Activated CD8-positive, alpha-beta T cell treated with anti-CD3 and anti-CD28 coated beads, Interleukin-2, amount 10 ng/mL, durations not matched to agents 7 days and 5 days (primary cell): Measurements from ENCODE around the gene CHD9. TPM values are rescaled to one million over a fixed set of nuclear protein-coding genes. Genes with fewer than 3 reads are reported as not detected.
"Not testable (repeated sequence)": the region's sequence is repeated elsewhere in the genome, so short reads cannot be mapped to it uniquely, and the experiment has no call there.

Experiments used
- ATAC-seq: fragments of 150-1000 bp; cut with Tn5 transposase; one replicate; pipeline ENCODE4 v1.10.0; 2021; ENCODE audit warnings: moderate library complexity
- CTCF ChIA-PET: fragments of 350-600 bp; sonication (Branson Sonifier 250); formaldehyde crosslinking; loops from one replicate; lab custom pipeline; 2021; ENCODE audit warnings: antibody characterized with exemption; lab: Charles Lee
- POLR2A ChIA-PET: fragments of 350-600 bp; sonication (Branson Sonifier 250); formaldehyde crosslinking; loops from one replicate; lab custom pipeline; 2021; ENCODE audit warnings: antibody characterized with exemption; lab: Charles Lee
- DNase-seq: peaks from one replicate; pipeline ENCODE4 v3.0.0-alpha.2; 2020
- H3K27ac Mint-ChIP-seq: one replicate; pipeline ENCODE4 v1.8.0; 2021; ENCODE audit warnings: mild to moderate bottlenecking, mixed read lengths
- H3K27me3 Mint-ChIP-seq: one replicate; pipeline ENCODE4 v1.8.0; 2021; ENCODE audit warnings: low read depth, mixed read lengths
- H3K36me3 Mint-ChIP-seq: one replicate; pipeline ENCODE4 v1.8.0; 2021; ENCODE audit warnings: low read depth, mixed read lengths
- H3K4me1 Mint-ChIP-seq: one replicate; pipeline ENCODE4 v1.8.0; 2021; ENCODE audit warnings: low read depth, mixed read lengths
- H3K4me3 Mint-ChIP-seq: one replicate; pipeline ENCODE4 v1.8.0; 2021; ENCODE audit warnings: mild to moderate bottlenecking, mixed read lengths
- H3K9me3 Mint-ChIP-seq: one replicate; pipeline ENCODE4 v1.8.0; 2022; ENCODE audit warnings: mixed read lengths; ENCODE audit not compliant: insufficient read depth
- total RNA-seq, 2 experiments: library from RNA; stranded (reverse); gene quantifications; one replicate each; pipeline ENCODE4 v1.2.3, GENCODE V29; 2021

The CHD9 gene
- total RNA-seq, 2 experiments from 2014 or later: 23.5 to 32.1 TPM

- Mint-ChIP-seq H3K9me3 (no peaks in the 10 kb centered on the region), H3K27ac (no peak overlapping the region), H3K4me3 (no peak overlapping the region), H3K36me3 (peaks cover 20% of the 10 kb centered on the region), H3K27me3 (no peaks in the 10 kb centered on the region), H3K4me1 (no peaks in the 10 kb centered on the region)
- DNase-seq: no peak
- ChIA-PET POLR2A (no interaction called here), CTCF (no interaction called here)
- no peak for ATAC-seq
Observed at GRCh38 chr16:53153130-53153529, 98.3 kb downstream of the CHD9 start.

- Mint-ChIP-seq H3K27me3 (no peaks in the 10 kb centered on the region), H3K27ac (no peak overlapping the region), H3K4me1 (no peaks in the 10 kb centered on the region), H3K9me3 (no peaks in the 10 kb centered on the region), H3K36me3 (peaks cover 17% of the 10 kb centered on the region), H3K4me3 (no peak overlapping the region)
- no peak for DNase-seq
- ChIA-PET CTCF (interaction anchor here (0.8 to 2.1 kb wide), 2 partner anchors 99 to 356 kb away, joined by 3 to 11 read pairs; partner anchors contain the start of gene CHD9), POLR2A (no interaction called here)
- no peak for ATAC-seq
Observed at GRCh38 chr16:53154513-53154912, 99.7 kb downstream of the CHD9 start.

GRCh38 chr16:53156516-53156915, 101.7 kb downstream of the CHD9 start:
- DNase-seq (no peak), ATAC-seq (no peak)
- ChIA-PET POLR2A (no interaction called here), CTCF (interaction anchor here (0.6 kb wide), 1 partner anchor 102 kb away, joined by 3 read pairs; the partner anchor contains the start of gene CHD9)
- Mint-ChIP-seq H3K4me3 (no peak overlapping the region), H3K27ac (no peak overlapping the region), H3K4me1 (no peaks in the 10 kb centered on the region), H3K27me3 (no peaks in the 10 kb centered on the region), H3K36me3 (peaks cover 17% of the 10 kb centered on the region), H3K9me3 (no peaks in the 10 kb centered on the region)

- peaks cover 17% of the 10 kb centered on the region for H3K36me3 Mint-ChIP-seq
- H3K4me3 Mint-ChIP-seq: no peak overlapping the region
- DNase-seq (peak; percentile 48), ATAC-seq (peak; percentile 80)
- no peak overlapping the region for H3K27ac Mint-ChIP-seq
- H3K4me1 Mint-ChIP-seq: no peaks in the 10 kb centered on the region
- no peaks in the 10 kb centered on the region for H3K27me3 Mint-ChIP-seq
- ChIA-PET CTCF (interaction anchor here (0.6 to 2.2 kb wide), 12 partner anchors 8 to 104 kb away, joined by 3 to 16 read pairs (median 4); partner anchors contain the start of gene CHD9), POLR2A (no interaction called here)
- no peaks in the 10 kb centered on the region for H3K9me3 Mint-ChIP-seq
Observed at GRCh38 chr16:53159781-53160436, 105.1 kb downstream of the CHD9 start.

- no peak overlapping the region for H3K4me3 Mint-ChIP-seq
- POLR2A ChIA-PET: no interaction called here
- no peaks in the 10 kb centered on the region for H3K27me3 Mint-ChIP-seq
- no peak overlapping the region for H3K27ac Mint-ChIP-seq
- H3K36me3 Mint-ChIP-seq: no peaks in the 10 kb centered on the region
- CTCF ChIA-PET: interaction anchor here (1.3 to 2.4 kb wide), 3 partner anchors 42 to 112 kb away, joined by 3 to 13 read pairs (median 5); partner anchors contain the start of gene CHD9
- no peaks in the 10 kb centered on the region for H3K4me1 Mint-ChIP-seq
- no peaks in the 10 kb centered on the region for H3K9me3 Mint-ChIP-seq
- no peak for DNase-seq
- ATAC-seq: no peak
Observed at GRCh38 chr16:53166099-53166498, 111.3 kb downstream of the CHD9 start.

- Mint-ChIP-seq H3K4me1 (peaks cover under 1% of the 10 kb centered on the region), H3K27ac (no peak overlapping the region), H3K4me3 (no peak overlapping the region), H3K9me3 (no peaks in the 10 kb centered on the region), H3K27me3 (no peaks in the 10 kb centered on the region), H3K36me3 (no peaks in the 10 kb centered on the region)
- DNase-seq: no peak
- CTCF ChIA-PET: interaction anchor here (1.2 kb wide), 2 partner anchors 9 to 114 kb away, joined by 3 to 4 read pairs; partner anchors contain the start of gene CHD9
- POLR2A ChIA-PET: no interaction called here
- no peak for ATAC-seq
Observed at GRCh38 chr16:53168744-53169143, 114.0 kb downstream of the CHD9 start.

GRCh38 chr16:53172517-53172916, 117.7 kb downstream of the CHD9 start:
- ChIA-PET CTCF (no interaction called here), POLR2A (no interaction called here)
- Mint-ChIP-seq H3K4me3 (no peak overlapping the region), H3K36me3 (no peaks in the 10 kb centered on the region), H3K9me3 (no peaks in the 10 kb centered on the region), H3K27me3 (no peaks in the 10 kb centered on the region), H3K27ac (no peak overlapping the region), H3K4me1 (peaks cover 2% of the 10 kb centered on the region)
- no peak for DNase-seq
- no peak for ATAC-seq

- ChIA-PET POLR2A (no interaction called here), CTCF (no interaction called here)
- H3K27me3 Mint-ChIP-seq: no peaks in the 10 kb centered on the region
- H3K9me3 Mint-ChIP-seq: no peaks in the 10 kb centered on the region
- DNase-seq (no peak), ATAC-seq (no peak)
- no peaks in the 10 kb centered on the region for H3K36me3 Mint-ChIP-seq
- no peak overlapping the region for H3K27ac Mint-ChIP-seq
- H3K4me1 Mint-ChIP-seq: peaks cover 2% of the 10 kb centered on the region
- H3K4me3 Mint-ChIP-seq: no peak overlapping the region
Observed at GRCh38 chr16:53175118-53175517, 120.3 kb downstream of the CHD9 start.

GRCh38 chr16:53176434-53176833, 121.6 kb downstream of the CHD9 start:
- H3K27ac Mint-ChIP-seq: no peak overlapping the region
- no peaks in the 10 kb centered on the region for H3K9me3 Mint-ChIP-seq
- ATAC-seq (no peak), DNase-seq (no peak)
- H3K27me3 Mint-ChIP-seq: no peaks in the 10 kb centered on the region
- H3K4me3 Mint-ChIP-seq: no peak overlapping the region
- POLR2A ChIA-PET: no interaction called here
- CTCF ChIA-PET: no interaction called here
- no peaks in the 10 kb centered on the region for H3K36me3 Mint-ChIP-seq
- H3K4me1 Mint-ChIP-seq: peaks cover 2% of the 10 kb centered on the region

- ATAC-seq (no peak), DNase-seq (no peak)
- no peaks in the 10 kb centered on the region for H3K4me1 Mint-ChIP-seq
- H3K9me3 Mint-ChIP-seq: peaks cover 19% of the 10 kb centered on the region
- no peaks in the 10 kb centered on the region for H3K27me3 Mint-ChIP-seq
- H3K27ac Mint-ChIP-seq: no peak overlapping the region
- ChIA-PET CTCF (no interaction called here), POLR2A (no interaction called here)
- H3K4me3 Mint-ChIP-seq: no peak overlapping the region
- peaks cover 35% of the 10 kb centered on the region for H3K36me3 Mint-ChIP-seq
Observed at GRCh38 chr16:53183442-53183841, 128.7 kb downstream of the CHD9 start.

- ATAC-seq, H3K4me3 Mint-ChIP-seq, H3K4me1 Mint-ChIP-seq, DNase-seq, H3K27me3 Mint-ChIP-seq, H3K27ac Mint-ChIP-seq, POLR2A ChIA-PET, CTCF ChIA-PET: not testable (repeated sequence)
- peaks cover 19% of the 10 kb centered on the region for H3K9me3 Mint-ChIP-seq
- H3K36me3 Mint-ChIP-seq: peaks cover 35% of the 10 kb centered on the region
Observed at GRCh38 chr16:53185741-53186140, 130.9 kb downstream of the CHD9 start.

GRCh38 chr16:53187775-53188174, 133.0 kb downstream of the CHD9 start:
- no peak overlapping the region for H3K27ac Mint-ChIP-seq
- H3K4me1 Mint-ChIP-seq: no peaks in the 10 kb centered on the region
- H3K36me3 Mint-ChIP-seq: peaks cover 35% of the 10 kb centered on the region
- H3K4me3 Mint-ChIP-seq: no peak overlapping the region
- ChIA-PET POLR2A (no interaction called here), CTCF (no interaction called here)
- DNase-seq (no peak), ATAC-seq (no peak)
- H3K27me3 Mint-ChIP-seq: no peaks in the 10 kb centered on the region
- H3K9me3 Mint-ChIP-seq: peaks cover 19% of the 10 kb centered on the region
